ENCODE results near the gene PEA15.

PEA15 gene

DNA sequence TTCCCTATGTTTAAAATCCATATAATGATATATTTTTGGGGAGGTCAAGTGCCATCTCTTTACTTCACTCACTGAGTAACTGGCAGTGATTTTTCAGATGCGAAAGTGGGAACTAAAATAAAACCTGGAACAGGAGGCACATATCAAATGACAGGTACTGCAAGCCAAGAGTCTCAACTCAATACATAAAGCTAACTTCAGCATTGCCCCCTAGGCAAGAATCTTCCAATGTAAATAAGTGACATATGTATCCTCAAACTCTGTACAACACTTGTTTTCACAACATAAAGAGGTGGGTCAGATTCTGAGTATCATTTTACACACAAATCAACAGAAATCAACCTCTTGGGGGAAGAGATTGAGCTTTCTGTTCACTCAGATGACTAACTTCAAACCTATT lies 39.0 kb downstream of the PEA15 start:
- no peak for DNase-seq

DNA sequence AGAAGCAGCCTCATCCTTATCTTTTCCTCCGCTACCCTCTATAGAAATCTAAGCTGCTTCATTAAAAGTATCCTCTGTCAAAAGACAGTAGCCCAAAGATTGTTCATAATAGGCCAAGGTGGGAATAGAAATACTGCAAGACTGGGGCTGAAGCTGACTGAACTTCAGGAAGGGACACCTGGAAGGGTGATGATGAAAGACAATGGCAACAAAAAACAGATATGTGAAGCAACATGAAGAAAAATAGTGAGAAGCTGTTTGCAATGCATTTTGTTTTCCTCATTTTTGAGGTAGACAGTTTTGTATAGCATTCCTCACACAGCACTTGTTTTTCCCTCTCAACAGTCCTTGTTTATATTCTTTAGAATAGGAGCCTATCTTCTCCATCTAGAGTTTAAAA lies 40.2 kb downstream of the PEA15 start:
- no peak for DNase-seq

DNA sequence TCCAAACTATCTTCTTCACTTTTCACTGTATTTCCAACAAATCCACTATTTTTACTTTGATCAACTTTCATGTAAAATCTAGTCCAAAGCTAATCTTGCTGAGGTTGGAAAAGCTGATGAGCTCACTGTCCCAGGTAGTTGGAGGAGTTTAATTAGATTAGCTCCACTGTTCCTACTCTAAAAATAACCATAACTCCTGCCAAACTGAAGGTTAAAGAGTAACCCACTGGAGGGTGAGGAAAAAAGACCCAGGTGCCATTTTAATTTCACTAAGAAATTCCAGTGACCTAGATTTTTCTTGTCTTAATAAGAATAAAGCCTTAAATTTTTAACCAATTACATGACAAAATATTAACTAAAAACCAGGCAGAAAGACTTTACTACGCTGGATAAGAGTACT lies 41.9 kb downstream of the PEA15 start:
- no peak for DNase-seq

DNA sequence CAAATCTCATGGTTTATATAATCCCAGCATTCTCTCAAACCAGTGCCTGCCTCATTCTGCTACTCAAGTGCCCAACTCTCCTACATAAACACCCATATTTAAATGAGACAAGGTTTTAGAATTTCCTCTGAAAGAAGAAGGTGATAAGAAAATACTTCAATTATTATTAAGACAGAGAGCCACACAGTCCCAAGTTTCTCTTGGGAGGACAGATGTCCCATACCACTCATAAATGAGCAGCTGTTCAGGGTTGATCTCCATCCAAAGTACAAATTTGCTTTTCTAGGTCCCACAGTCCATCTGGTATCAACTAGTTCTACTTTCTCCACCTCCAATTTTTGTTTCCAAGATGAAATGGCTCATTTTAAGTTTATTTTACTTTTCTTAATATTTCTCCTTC lies 45.8 kb downstream of the PEA15 start:
- no peak for DNase-seq

DNA sequence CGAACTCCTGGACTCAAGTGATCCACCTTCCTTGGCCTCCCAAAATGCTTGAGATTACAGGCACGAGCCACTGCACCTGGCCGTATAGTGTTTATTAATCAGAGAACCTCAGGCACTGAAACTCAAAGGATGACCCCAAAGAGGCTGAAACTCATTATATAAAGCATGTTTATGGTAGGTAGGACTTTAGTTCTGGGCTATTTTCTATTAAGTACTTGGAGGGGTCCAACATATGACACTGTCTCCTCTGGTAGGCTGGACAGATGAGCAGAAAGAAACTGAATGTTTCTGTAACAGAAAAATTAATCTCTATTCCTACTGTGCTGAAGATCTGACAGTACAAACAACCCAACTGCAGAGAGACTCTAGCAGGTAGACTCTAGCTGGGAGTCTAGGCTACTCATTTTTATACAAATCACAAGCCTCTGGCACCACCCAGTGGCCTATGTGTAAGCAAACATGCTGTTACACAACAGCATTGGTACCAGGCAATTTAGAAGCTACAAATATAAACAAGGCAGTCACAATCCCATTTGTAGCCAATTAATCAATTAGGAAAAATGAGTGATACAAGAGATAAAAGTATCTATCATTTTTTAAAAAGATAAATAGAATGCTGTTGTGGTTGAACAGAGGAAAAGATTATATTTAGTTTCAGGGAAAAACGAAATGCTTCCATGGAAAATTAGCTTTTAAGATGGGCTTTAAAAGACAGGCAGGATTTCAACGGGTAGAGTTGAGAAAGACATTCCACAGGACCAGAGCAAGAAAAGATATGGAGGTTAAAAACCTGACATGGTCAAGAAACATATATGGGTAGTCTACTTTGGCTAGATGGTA lies 46.7 kb downstream of the PEA15 start:
- peak; percentile 49 for DNase-seq

DNA sequence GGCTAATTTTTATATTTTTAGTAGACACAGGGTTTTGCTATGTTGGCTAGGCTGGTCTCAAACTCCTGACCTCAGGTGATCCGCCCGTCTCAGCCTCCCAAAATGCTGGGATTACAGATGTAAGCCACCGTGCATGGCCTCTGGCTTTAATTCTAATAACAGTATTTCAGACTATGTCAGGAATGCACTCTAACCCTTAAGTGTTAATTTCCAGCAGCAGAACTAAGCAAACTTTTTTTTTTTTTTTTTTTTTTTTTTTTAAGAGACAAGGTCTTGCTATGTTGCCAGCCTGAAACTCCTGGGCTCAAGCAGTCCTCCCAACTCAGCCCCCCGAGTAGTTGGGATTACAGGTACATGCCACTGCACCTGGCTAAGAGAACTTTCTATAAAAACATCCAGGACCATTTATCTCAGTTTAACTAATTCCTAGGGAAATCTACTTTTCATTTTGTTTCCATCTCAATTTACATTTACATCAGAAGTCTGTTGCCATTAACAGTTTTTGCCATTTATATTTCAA lies 50.7 kb downstream of the PEA15 start:
- DNase-seq, result no peak

DNA sequence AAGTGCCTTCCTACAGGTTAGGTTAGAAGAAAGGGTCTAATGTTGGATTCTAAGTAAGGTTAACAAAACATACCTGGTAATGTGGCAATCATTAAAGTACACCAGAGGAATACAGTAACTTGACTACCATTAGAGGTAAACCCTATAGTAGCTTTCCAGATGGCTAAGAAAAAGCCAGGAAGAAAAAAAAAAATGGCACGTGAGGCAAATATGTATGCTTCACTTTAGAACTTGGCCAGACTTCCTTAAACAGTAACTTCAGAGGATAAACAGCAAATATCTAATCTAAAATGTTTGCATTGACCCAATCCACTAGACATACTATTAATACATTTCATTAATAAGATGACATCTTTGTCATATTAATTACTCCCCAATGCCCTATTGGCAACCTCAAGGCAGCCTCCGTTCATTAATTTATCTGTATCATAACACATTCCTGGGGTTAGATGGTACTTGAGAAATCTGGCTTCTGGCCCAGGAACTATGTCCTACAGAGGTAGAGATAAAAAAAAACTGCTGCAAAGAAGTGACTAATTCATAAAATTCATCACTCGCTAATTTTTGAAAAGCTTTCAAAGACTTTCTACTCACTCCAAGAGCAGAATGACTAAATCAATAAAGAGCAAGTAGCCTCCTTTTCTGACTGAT lies 51.3 kb downstream of the PEA15 start:
- no peak for DNase-seq

DNA sequence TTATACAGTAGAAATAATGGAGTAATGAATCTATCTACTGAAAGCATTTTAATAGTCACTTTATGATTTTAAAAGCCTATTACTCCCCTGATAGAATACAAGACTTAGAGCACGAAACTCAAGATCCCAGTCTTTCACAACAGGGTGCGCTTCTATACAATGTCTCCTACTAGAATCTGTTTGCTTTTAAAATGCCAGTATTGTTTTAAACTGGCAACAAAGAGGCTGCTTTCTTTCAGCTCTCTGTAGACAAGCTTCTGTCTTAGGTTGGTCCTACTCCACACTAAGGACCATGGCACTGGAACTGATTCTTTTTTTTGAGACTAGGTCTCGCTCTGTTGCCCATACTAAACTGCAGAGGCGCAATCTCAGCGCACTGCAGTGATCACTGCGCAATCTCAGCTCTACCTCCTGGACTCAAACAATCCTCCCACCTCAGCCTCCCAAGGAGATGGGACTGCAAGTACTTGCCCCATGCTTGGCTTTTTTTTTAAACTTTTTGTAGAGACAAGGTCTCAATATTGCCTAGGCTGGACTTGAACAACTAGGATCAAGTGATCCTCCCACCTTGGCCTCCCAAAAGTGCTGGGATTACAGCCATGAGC lies 52.3 kb downstream of the PEA15 start:
- no peak for DNase-seq

DNA sequence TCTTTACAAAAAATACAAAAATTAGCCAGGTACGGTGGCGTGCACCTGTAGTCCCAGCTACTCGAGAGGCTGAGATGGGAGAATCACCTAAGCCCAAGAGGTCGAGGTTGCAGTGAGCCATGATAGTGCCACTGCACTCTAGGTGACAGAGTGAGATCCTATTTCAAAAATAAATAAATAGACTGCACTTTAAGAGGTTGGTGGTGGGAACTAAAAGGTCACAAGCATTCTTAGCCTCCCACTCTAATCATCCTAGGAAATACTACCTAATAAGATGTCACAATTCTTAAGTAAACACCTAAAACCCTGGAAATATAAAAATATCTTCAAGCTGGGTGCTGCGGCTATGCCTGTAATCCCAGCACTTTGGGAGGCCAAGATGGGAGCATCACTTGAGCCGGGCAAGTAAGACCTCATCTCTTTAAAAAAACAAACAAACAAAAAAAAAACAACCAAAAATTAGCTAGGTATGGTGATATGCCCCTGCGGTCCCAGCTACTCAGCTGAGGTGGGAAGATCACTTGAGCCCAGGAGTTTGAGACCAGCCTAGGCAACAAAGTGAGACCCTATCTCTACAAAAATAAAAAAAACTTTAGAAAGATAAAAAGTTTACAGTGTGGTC lies 53.1 kb downstream of the PEA15 start:
- DNase-seq, result no peak

DNA sequence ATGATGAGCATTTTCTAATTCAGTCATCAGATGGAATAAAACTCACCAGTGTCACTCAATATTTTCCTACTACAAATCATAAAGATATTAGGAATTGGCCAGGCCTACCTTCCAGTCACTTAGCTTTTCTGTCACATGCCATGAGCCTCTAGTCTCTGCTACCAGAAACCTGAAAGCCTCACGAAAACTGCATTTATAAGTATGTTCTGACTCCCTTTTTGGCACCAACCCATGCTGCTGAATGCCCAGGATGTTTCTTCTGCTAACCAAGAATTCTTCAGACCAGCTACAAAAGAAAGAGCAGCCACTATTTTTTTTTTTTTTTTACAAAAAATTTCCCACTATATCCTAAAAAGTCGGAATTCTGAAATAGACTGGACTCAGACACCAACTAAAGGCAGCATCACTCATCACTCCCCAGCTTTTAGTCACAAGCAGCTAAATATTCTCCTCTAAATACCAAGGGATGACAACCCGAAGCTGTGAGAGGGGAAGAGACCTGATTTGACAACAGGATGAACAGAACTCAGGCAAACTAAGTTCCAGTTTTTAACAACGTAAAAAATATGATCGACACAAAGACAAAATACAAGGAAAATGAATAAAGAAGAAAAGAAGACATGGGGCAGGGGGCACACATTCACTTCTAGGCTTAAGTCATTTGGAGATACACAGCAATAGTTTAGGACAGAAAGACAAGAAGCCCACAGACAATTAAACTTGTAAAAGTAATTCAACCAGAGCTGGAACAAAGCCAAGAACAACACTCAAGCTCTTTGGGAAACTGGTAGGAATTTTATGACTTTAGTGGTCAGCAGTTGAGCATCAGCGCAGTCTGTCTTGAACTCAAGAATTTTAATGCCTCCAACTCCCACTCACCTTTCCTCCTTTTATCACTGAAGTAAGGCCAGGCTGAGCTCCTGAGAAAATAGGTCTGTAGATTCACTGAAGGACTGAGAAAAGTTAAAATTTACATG lies 55.5 kb downstream of the PEA15 start:
- no peak for DNase-seq

DNA sequence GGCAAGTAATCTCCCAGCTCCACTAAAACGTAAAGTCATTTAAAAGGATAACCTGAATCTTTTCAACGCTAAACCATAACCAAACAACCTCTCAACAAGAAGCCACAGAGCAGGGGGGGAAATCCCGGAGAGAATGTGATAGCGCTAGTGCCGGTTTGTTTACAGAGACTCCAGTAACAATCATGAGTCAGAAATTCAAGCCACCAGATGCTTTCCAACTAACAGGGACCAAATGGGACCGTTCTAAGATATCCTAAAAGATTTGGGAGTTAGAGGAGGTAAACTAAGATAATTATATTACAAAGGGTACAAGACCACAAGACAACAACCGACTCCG lies 56.3 kb downstream of the PEA15 start:
- DNase-seq, result peak; percentile 56

DNA sequence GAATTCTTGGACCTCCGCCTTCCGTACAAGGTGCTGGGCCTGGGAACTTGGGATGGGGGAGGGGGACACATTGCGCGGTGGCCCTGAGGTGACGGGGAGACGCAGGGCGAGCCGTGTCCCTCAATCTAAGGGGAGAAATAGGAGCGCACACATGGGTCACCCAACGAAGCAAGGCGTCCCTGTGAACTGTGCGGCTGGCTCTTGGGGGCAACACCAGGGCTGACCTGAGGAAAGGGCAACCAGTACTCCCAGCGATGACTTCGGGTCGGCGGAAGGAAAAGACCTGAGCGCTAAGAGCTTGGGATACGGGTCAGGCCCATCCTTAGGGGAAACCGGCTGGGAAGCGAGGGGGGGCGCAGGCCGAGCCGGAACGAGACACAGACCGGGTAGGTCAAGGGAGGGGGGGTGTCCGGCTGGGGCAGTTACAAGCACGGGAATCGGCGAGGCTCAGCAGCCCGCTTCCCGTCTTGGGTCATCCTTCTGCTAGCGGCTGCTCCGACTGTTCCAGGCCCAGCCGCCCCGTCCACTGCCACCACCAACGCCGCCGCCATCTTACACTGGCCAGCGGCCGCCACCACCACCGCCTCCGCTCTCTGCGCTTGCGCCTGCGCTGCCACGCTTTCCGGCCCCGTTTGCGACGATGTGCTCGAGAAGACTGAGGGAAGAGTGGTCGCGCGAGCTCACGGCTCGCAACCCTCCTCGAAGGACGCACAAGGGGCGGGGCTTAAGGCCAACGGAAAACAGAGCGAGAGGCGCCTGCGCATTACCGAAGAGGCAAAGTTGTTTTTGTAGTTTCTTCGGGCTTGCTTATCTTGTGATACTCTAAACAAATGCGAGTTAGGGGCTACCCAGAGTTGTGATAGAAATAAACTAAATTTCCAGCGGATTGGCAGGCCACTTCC lies 57.0 kb downstream of the PEA15 start, which contains the start of gene DCAF8:
TSS of gene DCAF8 (minus strand) at position 657 of the 902 bp plus-strand sequence. CDS start 18,541 bp downstream, outside the sequence.
- DNase-seq, result peak; percentile 94

DNA sequence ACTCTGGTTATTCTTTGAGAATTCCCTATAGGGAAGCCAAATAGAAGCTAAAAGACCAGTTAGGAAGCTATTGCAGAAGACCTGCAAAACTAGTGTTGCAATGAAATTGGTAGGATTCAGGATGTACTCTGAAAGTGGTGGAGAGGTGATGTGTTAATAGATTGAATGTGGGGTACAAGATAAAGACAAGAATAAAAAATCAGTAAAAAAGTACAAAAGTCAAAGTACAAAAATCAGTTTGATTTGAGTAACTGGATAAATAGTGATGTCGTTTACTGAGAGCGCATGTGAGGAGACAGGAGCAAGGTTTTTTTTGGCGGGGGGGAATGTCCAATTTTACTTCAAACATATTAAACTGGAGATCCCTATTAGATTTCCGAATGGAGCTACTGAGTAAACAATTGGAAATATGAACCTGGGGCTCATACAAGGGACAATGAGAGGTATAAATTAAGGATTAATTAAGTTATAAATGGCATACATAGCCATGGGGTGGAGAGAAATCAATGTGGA lies 59.7 kb downstream of the PEA15 start:
- DNase-seq, result no peak

All from activated T-cell treated with anti-CD3 and anti-CD28 coated beads for 4 hours (primary cell).